Measurements from ENCODE around the gene RAPGEF6.

DNA sequence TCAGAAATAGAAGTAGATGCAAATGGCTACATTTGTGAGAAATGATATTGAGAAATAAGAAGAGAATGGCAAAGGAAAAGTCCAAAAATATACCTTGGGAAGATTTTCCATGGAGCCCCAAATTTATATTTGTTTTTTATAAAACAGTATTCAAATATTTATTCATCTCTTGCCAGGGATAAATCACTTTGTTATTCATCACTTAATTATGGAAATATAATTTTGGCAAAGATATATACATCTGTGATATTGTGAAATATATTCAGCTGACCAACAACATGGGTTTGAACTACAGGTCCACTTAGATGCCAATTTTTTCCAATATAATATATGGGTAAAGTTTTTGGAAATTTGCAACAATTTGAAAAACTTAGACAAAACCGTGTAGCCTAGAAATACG is 19.7 kb upstream of the RAPGEF6 start:
- TF ChIP-seq, protein P1, sequence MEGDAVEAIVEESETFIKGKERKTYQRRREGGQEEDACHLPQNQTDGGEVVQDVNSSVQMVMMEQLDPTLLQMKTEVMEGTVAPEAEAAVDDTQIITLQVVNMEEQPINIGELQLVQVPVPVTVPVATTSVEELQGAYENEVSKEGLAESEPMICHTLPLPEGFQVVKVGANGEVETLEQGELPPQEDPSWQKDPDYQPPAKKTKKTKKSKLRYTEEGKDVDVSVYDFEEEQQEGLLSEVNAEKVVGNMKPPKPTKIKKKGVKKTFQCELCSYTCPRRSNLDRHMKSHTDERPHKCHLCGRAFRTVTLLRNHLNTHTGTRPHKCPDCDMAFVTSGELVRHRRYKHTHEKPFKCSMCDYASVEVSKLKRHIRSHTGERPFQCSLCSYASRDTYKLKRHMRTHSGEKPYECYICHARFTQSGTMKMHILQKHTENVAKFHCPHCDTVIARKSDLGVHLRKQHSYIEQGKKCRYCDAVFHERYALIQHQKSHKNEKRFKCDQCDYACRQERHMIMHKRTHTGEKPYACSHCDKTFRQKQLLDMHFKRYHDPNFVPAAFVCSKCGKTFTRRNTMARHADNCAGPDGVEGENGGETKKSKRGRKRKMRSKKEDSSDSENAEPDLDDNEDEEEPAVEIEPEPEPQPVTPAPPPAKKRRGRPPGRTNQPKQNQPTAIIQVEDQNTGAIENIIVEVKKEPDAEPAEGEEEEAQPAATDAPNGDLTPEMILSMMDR (optimal IDR thresholded peaks at IDR 0.05 in 1 of 3, IDR thresholded peaks at IDR 0.05 in 1 of 3, conservative IDR thresholded peaks at IDR 0.05 in 1 of 3; ENCODE audit: extremely low read depth in 1 of 3, insufficient read depth in 2 of 3, low read length in 3 of 3) = no peak
- no peak for TF ChIP-seq EZH2 (IDR thresholded peaks at IDR 0.05; ENCODE audit: low read length)

Measured in keratinocyte (primary cell).